ENCODE measurements around the gene ZGPAT.

GRCh38 chr20:63736893-63737694 is 29.3 kb downstream of the ZGPAT start:
- TF ChIP-seq CTCF (IDR thresholded peaks at IDR 0.05 in 4 of 5, conservative IDR thresholded peaks at IDR 0.05 in 1 of 5) (no peak), POLR2A (IDR thresholded peaks at IDR 0.05) (no peak)
